NCI-H2107 treated with DMSO at 0.1 percent for 48 hours (cell line): ENCODE data around the gene LRGUK.
"Not testable (repeated sequence)": the region's sequence is repeated elsewhere in the genome, so short reads cannot be mapped to it uniquely, and the experiment has no call there.

Experiments used
- DNase-seq: peaks from one replicate; lab custom pipeline; 2025; ENCODE audit not compliant: unreplicated experiment; lab: John Stamatoyannopoulos, UW

Gene LRGUK

DNA sequence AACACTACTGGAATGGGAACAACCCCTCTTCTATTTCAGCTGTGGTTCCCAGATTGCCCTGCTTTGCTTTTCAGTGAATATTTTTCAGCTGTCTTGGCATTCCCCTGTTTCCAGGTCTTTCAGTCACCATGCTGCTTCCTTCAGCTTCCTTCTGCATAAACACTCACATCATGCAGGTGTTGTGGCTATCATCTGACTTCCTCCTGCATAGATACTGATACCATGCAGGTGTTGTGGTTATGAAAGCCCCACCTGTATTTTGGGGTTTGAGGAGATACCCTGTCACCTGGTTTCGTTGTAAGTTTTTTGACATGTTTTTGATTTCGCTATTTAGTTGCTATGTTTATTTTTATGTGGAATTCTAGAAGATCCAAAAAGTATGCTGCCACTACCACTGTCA, 118.1 kb downstream of the LRGUK start:
- DNase-seq: no peak

DNA sequence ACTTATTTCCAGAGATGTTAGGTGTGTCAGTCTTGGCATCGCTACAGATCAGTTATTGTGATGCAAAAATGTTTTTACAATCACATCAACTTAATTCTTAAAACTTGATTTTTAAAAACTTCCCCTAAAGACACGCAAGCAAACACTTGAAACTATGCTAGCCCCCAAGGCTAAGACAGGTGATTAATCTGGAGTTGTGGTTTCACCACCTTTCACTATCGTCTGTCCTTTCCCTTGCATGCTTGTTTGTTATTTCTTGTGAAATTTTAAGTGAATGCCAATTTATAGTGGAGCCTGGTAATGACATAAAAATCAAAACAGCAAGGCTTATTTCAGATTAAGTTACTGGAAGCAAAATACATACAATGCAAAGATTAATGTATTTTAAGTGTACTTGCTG, 119.2 kb downstream of the LRGUK start:
- no peak for DNase-seq

DNA sequence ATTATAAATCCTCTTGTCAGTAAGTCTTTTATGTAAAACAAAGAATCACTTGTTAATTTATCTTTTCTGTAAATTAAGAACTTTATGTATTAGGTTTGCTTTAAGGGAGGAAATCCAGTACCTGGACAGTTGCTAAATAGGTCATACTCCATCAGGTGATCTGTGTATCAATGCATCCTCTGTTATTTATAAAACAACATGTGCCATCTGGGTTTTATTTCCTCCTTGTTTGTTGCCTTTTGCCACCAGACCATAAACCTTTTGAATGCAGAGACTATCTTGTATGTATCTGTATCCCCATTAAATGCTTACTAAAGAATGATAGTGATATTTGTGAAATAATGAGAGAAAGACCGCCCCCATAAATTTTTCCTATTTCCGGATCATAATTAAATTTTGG, 119.6 kb downstream of the LRGUK start:
- no peak for DNase-seq

DNA sequence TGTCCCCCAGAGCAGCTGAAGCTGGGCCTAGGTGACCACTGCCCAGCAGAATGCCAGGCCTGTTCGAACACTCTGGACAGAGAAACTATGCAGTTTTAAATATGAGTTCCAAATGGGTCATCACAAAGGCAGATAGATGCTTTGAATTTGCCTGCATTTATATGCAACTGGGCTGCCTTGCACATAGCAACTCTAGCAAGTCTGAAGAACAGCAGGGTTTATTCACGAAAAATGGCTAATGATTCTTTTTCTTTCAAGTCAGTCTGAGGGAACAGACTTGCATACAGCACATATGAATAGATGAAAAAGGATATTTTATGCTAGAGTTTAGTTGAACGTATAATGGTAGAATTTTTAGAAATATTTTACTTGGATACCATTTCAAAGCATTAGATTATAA, 121.1 kb downstream of the LRGUK start:
- DNase-seq: no peak

DNA sequence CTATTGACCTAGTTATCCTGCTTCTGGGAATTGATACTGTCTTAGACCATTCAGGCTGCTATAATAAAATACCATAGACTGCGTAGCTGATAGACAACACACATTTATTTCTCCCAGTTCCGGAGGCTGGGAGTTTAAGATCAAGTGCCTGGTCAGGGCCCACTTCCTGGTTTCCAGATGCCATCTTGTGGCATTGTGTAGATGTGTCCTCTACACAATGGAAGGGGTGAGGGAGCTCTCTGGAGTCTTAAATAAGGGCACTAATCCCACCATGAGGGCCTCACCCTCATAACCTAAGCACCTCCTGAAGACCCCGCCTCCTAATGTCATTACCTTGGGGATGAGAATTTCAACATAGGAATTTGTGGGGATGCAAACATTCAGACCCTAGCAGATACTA, 127.2 kb downstream of the LRGUK start:
- no peak for DNase-seq

DNA sequence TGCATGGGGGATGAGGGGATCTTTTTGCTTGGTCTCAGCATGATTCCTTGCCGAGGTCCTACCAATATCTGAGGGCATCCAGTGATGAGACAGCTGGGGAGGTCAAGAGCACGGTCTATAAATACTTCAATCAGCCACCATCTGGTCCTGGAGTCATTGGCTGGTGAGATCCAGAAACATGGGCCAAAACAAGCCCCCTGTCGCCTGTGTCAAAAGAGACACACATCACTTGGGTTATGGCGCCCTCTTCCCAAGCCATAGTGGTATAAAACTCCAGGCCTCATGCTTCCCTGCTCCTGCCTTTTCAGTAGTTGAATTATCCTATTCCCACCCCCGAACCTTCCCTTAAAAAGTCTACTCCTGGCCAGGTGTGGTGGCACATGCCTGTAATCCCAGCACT, 128.7 kb downstream of the LRGUK start:
- DNase-seq: no peak

DNA sequence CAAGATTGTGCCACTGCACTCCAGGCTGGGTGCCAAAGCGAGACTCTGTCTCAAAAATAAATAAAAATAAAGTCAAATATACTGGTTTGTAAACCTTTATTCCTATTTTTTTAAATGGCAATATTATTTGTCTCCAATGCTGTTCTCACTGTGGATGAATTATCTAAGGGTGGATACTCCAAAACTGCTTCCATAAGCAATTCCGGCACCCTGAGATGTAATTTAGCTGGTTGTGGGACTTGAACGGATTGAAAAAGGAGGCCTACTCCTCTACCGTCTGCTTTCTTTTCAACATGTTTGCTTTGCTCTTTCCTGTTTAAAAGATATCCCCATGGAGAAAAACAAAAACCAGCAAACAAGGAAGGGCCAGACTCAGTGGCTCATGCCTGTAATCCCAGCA, 135.2 kb downstream of the LRGUK start:
- DNase-seq: no peak

DNA sequence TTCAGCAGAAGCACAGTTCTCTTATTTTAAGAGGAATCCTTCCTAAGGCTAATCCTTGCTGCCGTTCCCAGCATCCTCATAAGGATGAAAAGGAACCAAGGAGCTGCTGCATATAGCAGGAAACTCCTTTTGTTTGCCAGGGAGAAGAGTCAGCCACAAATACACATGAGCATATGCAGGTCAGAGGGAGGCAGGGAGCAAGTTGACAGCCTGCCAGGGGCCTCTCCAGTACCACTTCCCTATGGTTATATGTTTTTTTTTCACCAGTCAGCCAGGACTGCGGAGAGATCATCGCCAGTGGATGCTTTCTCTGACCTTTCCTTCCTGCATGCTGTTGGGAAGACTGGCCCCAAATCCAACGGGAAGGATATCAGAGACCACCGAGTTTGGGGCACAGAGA, 149.8 kb downstream of the LRGUK start:
- DNase-seq: no peak

DNA sequence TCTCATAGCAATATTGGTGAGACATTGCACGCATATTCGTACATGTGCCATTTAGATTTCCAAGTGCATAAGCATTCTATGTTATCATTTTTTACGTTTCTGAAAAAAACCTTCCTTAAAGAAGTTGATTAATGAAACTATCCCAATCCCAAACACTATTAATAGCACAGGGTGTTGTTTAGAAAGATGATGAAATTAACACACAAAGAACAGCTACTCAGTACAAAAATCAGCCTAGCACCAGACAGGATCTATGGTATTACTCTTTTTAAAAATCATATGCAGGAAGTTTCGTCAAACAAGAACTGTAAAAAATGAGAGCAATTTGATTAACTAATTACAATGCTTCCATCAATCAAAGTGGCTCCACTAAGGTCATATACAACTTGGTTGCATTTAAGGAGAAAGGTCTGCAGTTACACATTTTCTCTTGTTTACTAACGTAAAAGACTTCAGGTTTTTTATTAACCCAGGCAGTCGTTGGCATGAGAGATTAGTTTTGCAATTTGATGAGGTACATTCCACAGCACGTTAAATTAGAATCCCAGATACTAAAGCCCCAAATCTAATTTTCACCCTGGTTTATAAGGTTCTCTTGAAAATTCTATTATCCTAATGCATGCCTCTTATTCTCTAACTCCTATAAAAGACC, 151.5 kb downstream of the LRGUK start:
- DNase-seq: no peak

DNA sequence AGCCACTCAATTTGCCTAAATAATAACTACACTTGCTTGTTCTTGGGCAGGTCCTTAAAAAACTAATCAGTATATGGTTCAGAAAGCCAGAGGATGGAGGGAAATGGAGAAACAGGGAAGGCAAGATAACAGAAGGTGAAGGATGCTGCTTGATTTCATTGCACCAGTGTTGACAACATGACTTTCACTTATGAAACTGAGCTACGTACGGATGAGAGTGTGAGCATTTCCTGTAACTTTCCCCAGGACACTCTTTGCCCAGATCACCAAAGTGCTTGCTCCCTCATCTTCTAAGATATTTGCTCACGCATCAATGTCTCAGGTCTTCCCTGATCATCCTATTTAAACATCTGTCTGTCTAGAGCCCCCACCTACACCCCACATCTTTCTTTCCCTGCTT, 152.2 kb downstream of the LRGUK start:
- no peak for DNase-seq

DNA sequence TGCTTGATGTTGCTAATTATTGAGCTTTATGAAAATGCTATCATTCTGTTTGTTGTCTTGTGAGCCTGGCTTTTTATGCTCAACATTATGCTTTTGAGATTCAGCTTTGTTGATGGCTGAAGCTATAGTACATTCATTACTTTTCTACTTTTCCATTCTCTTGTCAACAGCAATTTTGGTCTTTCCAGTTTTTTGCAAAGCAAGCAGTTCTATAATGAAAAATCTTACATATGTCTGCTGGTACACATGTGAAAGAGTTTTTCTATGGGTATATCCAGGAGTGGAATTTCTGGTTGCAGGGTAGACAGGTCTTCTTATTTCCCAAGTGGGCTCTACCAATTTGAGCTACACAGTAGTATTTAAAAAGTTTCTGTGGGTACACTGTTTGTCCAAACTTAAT, 152.8 kb downstream of the LRGUK start:
- DNase-seq: no peak

DNA sequence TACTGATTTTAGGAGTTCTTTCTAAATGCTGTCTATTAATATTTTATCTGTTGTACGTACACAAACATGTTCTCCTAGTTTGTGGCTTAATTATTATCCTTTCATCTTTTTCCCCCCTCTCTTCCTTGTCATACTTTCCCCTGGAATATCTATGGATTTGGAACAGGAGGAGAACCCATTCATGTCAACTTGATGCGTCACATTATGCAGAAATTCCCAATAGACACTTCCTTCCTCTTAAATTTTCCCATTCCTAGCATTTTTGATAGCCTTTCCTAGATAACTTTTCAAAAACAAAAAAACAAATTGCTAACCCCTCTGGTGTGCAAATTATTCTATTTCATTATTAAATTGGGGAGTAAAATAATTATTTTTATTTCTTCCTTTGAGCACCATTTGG, 153.4 kb downstream of the LRGUK start:
- no peak for DNase-seq

DNA sequence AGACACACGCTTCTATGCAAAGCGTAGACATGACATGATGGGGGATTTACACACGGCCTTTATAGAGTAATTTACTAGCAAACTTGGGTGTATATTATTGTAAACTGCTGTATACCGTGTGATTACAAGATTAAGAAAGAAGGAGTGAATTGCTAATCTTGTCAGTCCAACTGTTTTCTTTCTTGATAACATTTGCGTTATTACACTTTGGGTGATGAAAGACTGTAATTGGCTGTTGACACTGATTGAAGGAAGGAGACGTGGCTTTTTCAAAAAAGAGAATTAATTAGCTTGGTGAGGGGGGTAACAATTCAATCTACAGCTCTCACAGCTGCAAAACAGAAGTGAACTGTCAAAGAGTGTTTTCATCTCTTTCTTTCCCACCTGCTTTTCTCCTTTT, 156.9 kb downstream of the LRGUK start:
- DNase-seq: no peak

DNA sequence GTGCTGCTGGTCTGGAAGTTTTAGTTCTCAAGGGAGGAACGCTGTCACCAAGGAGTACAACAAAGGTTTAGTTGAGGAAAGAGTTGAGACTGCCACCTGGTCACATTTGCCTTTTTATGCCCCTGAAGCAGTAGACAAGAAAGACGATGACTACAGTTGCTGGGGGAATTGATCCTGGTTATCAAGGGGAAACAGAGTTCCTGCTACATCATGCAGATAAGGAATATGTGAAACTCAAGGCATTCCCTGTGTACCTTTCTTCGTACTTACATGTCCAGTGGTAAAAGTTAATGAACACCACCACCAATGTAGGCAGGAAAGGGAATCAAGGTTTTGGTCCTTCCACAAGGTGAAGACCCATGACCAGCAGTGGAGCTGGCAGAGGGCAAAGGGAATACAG, 157.8 kb downstream of the LRGUK start:
- no peak for DNase-seq

DNA sequence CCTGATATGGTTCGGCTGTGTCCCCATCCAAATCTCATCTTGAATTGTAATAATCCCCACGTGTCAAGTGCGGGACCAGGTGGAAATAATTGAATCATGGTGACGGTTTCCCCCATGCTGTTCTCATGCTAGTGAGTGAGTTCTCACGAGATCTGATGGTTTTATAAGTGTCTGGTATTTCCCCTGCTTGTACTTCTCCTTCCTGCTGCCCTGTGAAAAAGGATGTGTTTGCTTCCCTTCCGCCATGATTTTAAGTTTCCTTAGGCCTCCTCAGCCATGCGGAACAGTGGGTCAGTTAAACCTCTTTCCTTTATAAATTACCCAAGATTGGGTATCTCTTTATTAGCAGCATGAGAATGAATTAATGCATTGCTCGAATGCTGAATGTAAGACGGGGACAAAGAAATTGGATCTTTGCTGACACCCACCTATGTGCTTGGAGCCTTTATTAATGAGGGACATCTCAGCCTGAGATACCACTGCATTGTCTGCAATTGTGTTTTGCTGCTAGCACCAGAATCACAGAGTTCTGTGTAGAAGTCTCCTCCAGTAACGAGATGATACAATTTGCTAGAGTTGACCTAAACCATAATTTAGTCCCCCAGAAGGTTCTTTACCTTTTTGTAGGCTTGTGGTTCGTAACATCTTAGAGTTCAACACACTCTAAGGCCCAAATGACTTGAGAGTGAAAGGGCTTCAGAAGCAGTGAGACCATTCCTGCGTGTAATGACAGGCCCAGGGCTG, 160.9 kb downstream of the LRGUK start:
- no peak for DNase-seq

DNA sequence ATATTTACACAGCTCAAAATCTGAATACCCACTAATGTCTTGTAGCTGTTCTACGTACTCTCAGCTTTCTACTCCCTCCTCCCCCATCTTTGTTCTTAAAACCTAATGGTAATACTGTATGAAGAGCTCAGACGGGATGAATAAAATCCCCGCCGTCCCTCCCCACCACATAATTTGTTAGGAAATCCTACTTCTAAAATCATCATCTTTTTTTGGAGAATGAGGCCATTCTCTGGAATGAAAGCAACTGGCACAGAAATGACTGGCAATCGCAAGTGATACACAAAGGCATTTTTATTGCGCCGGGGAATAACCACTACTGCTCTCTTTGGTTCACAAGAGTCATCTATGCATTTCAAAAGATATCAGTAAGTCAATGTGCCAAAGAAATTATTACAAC, 162.3 kb downstream of the LRGUK start:
- DNase-seq: no peak

DNA sequence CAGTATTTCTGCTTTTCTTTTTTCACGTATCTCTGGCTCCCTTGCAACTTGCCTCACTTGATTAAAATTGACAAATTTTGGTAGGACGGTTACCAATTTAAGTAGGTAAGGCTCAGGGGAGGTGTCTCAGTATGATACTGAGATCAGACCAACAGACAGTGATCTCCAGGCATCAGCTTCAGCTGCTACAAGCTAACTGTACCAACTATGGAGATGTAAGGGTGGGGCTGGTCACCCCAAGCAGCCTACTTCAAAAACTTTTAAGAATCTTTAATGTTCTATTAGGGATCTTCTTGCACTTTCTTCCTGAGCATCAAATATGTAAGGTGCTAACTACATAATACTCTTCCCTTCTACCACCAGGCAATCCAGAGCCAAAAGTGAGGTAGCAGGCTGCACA, 162.7 kb downstream of the LRGUK start:
- DNase-seq: no peak

DNA sequence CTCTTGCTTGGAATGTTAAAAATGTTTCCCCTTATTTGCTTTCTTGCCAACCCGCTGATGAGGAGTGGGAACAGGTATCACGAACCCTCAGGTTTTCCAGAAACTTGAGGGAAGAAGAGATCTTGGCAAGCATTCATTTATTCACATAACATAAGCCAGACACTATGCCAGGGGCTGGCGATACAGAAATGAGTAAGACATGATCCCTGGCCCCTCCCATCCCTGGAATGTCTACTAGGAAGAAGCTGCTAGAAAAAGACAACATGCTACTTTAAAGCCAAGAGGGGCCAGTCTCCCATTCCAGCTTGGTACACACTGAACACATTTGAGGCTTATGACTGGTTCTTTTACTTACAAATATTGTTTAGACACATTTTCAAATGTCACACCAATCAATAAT, 163.1 kb downstream of the LRGUK start:
- DNase-seq: no peak

DNA sequence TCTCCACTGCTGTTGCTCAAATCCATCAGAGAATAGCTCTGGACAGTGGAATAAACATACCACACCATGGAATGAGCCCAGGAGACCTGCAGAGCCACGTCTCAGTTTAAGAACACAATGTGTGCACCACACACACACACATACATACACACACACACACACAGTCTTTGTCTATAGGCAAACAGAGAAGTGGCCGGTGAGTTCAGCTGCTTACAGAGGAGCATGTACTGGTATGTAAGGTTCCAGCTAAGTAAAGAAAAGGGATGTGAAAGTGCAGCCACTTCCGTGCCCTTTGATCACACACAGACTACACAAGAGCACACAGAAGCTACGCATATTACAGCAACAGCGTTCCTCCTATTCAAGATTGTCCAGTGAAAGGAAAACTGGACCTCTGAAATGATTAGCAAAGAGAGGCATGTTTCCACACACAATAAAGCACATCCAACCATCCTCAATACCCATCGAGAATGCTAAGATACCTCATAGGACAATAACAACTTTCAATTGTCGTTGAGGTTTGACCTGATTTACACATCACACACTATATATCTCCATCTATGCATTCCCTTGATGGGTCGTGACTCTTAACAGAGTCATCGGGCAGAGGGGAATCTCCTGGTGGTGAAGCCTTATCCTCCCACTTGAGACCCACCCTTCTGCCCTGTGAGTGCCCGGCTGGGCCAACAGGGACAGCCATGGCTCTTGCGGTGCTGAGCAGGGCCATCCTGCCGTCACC, 166.0 kb downstream of the LRGUK start:
- DNase-seq: no peak

DNA sequence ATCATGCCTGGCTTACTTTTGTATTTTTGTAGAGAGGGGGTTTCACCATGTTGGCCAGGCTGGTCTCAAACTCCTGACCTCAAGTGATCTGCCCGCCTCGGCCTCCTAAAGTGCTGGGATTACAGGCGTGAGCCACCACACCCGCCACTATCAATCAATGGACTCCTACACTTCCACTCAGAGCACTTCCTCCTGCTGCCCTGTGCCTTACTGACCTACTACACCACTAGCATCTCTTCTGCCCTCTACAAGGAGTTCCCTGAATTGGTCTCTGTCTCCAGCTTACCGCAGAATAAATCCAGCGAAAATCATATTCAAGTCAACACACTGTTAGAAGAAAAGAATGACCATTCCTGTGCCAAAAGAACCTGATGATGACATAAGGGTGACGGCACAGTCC, 168.8 kb downstream of the LRGUK start:
- not testable (repeated sequence) for DNase-seq

DNA sequence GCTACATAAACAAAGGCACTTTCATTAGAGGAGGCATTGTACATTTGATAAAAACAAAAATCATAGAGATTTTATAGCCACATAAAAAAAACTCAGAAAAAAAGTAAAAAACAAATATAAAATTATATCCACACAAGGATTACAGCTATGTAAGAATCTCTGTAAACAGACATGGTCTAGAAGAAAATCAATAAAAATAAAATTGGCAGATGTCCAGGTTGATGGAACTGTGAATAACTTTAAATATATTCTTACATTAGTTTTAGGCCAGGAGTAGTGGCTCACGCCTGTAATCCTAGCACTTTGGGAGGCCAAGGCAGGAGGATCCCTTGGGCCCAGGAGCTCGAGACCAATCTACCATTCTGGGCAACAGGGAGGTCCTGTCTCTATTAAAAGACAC, 170.3 kb downstream of the LRGUK start:
- no peak for DNase-seq

DNA sequence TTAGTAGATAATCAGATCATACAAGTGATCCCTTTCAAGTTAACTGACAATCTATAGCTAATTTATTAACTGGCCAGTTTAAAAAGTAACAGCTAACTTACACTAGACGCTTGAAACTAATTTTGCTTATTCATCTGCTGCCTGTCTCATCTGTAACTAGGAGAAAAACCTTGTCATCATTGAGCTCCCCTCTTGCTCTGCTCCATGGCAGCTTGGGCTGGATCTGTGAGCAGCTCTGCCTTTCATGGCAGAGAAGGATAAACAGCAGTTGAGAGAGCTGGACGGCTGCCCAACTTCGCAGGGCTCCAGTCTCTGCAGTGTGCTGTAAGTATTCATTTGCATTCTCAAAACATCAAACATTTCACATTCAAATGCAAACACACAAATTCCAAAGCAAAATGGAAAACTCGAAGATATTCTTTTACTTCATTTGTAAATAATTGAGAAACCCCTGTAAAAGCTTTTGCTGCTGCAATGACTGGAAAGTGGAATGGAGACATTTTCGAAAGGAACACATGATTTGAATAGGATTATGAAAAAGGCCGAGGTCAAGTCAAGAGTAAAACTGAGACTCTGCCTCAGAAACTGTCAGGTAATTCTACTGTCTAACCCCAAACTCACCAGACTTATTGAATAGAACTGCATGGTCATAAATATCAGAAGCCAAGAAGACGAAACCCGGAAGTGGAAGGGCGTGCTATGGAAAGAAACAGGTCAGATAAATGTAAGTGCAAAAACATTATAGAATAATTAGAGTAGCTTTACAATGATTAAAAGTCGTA, 172.0 kb downstream of the LRGUK start:
- DNase-seq: no peak
